ENCODE measurements around the gene PRND. TPM values are rescaled to one million over a fixed set of nuclear protein-coding genes. Genes with fewer than 3 reads are reported as not detected.

PRND gene
- total and polyA plus RNA-seq, 2 donors (not counting 3 experiments of a cell fraction or from before 2014, with no cell fraction given), result 0.18 TPM; not detected in 1

DNA sequence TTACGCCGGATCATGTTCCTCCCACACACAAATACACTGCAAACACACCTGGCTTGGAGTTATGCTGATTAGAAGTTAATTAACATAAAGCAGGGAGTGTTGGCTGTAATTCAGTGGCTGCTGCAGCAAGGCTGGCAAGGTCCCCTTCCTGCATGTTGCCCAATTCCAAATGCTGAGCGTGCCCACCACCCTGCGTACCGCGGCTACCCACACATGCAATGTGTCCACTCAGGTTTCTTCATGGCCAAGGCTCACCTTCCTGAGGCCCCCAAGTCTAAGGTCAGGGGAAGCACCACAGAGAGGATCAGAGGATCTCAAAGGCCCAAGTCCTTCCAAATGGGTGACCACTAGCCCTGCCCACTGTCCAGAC, 11.6 kb upstream of the PRND start:
- no peak overlapping the region for H2AFZ ChIP-seq (ENCODE audit: low read depth, low read length)
- no peak overlapping the region for H3K4me2 ChIP-seq (ENCODE audit: insufficient read depth, low read length)
- H3K4me3 ChIP-seq (replicated peaks in 1 of 3; ENCODE audit: insufficient read depth in 1 of 3, low read depth in 1 of 3, low read length in 3 of 3), result no peak overlapping the region
- no peak overlapping the region for H3K27ac ChIP-seq (ENCODE audit: insufficient read depth, low read depth, low read length)
- no peaks in the 10 kb centered on the region for H3K4me1 ChIP-seq (ENCODE audit: control insufficient read depth, extremely low read depth, insufficient read depth, low read length)
- no peaks in the 10 kb centered on the region for H3K9me3 ChIP-seq (replicated peaks; ENCODE audit: control insufficient read depth, insufficient read depth, low read length)
- ChIA-PET POLR2A (no interaction called here), CTCF (interaction anchor here (0.7 to 3.2 kb wide), 3 partner anchors 95 to 96 kb away, joined by 3 to 13 read pairs (median 4); no protein-coding TSS in a partner anchor)
- dilution Hi-C loops (cut with MboI; ENCODE audit: extremely low pct_ligation_motif_present, low sequenced_read_pairs), result no loop called here
- DNase-seq (ENCODE audit: low read depth, low spot score), result no peak
- H3K9ac ChIP-seq (replicated peaks; ENCODE audit: extremely low read depth, insufficient read depth, low read length), result no peak overlapping the region
- no peaks in the 10 kb centered on the region for H3K9me1 ChIP-seq (replicated peaks; ENCODE audit: control insufficient read depth, extremely low read depth, insufficient read depth, low read length)
- H3K79me2 ChIP-seq (ENCODE audit: control insufficient read depth, insufficient read depth, low read length), result no peaks in the 10 kb centered on the region
- TF ChIP-seq, protein P1, sequence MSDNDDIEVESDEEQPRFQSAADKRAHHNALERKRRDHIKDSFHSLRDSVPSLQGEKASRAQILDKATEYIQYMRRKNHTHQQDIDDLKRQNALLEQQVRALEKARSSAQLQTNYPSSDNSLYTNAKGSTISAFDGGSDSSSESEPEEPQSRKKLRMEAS (IDR thresholded peaks at IDR 0.05; ENCODE audit: insufficient read depth, insufficient read length), result no peak
- TF ChIP-seq POLR2AphosphoS5 (IDR thresholded peaks at IDR 0.05; ENCODE audit: insufficient read depth, low read depth, low read length) (no peak), FOS (IDR thresholded peaks at IDR 0.05; ENCODE audit: borderline replicate concordance, insufficient read depth, low read length) (no peak), POLR2A (IDR thresholded peaks at IDR 0.05; ENCODE audit: low read depth, low read length) (no peak), GATA2 (IDR thresholded peaks at IDR 0.05; ENCODE audit: insufficient read depth, insufficient read length, low read depth, low read length) (no peak), JUN (IDR thresholded peaks at IDR 0.05; ENCODE audit: borderline replicate concordance, insufficient read depth, insufficient read length, low read depth) (no peak), MYC (IDR thresholded peaks at IDR 0.05; ENCODE audit: low read depth, low read length) (no peak), EZH2 (IDR thresholded peaks at IDR 0.05; ENCODE audit: borderline replicate concordance, low read depth, low read length, severe bottlenecking) (no peak)
- TF ChIP-seq, protein P2, sequence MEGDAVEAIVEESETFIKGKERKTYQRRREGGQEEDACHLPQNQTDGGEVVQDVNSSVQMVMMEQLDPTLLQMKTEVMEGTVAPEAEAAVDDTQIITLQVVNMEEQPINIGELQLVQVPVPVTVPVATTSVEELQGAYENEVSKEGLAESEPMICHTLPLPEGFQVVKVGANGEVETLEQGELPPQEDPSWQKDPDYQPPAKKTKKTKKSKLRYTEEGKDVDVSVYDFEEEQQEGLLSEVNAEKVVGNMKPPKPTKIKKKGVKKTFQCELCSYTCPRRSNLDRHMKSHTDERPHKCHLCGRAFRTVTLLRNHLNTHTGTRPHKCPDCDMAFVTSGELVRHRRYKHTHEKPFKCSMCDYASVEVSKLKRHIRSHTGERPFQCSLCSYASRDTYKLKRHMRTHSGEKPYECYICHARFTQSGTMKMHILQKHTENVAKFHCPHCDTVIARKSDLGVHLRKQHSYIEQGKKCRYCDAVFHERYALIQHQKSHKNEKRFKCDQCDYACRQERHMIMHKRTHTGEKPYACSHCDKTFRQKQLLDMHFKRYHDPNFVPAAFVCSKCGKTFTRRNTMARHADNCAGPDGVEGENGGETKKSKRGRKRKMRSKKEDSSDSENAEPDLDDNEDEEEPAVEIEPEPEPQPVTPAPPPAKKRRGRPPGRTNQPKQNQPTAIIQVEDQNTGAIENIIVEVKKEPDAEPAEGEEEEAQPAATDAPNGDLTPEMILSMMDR (IDR thresholded peaks at IDR 0.05; ENCODE audit: extremely low read depth in 1 of 2, insufficient read depth in 1 of 2, low read depth in 1 of 2, low read length in 2 of 2), result no peak
- intact Hi-C loops (cut with micrococcal nuclease), result no loop called here
- FAIRE-seq, result no peak
- no peaks in the 10 kb centered on the region for H3K36me3 ChIP-seq (ENCODE audit: control insufficient read depth in 2 of 2, extremely low read depth in 1 of 2, insufficient read depth in 2 of 2, low read length in 2 of 2)
- no peaks in the 10 kb centered on the region for H4K20me1 ChIP-seq (replicated peaks; ENCODE audit: control insufficient read depth, extremely low read depth, insufficient read depth, low read length)
- H3K27me3 ChIP-seq (ENCODE audit: control insufficient read depth in 2 of 2, insufficient read depth in 2 of 2, low read length in 2 of 2), result peaks cover 4 to 14% of the 10 kb centered on the region in 2 experiments
- no TSS peak for BruUV-seq (replicated peaks)

All from endothelial cell of umbilical vein (primary cell).